ENCODE data around the gene PCDHB14. TPM values are rescaled to one million over a fixed set of nuclear protein-coding genes. Genes with fewer than 3 reads are reported as not detected.
"Not testable (repeated sequence)": the region's sequence is repeated elsewhere in the genome, so short reads cannot be mapped to it uniquely, and the experiment has no call there.

Gene PCDHB14
- total RNA-seq, 4 donors from 2014 or later, result 5.4 to 7.5 (median 6.2) TPM

DNA sequence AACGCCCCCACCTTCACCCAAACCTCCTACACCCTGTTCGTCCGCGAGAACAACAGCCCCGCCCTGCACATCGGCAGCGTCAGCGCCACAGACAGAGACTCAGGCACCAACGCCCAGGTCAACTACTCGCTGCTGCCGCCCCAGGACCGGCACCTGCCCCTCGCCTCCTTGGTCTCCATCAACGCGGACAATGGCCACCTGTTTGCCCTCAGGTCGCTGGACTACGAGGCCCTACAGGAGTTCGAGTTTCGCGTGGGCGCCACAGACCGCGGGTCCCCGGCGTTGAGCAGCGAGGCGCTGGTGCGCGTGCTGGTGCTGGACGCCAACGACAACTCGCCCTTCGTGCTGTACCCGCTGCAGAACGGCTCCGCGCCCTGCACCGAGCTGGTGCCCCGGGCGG, 1.7 kb downstream of the PCDHB14 start:
- H3K4me3 ChIP-seq (ENCODE audit: low read depth, poor library complexity, severe bottlenecking); intact Hi-C loops (cut with DNase I; ENCODE audit: low total_unique reads); DNase-seq (ENCODE audit: low spot score in 2 of 2): not testable (repeated sequence)
- WGBS, 2 donors, result 20 to 31% methylated on average over 15 to 19 of the region's 40 CpGs

DNA sequence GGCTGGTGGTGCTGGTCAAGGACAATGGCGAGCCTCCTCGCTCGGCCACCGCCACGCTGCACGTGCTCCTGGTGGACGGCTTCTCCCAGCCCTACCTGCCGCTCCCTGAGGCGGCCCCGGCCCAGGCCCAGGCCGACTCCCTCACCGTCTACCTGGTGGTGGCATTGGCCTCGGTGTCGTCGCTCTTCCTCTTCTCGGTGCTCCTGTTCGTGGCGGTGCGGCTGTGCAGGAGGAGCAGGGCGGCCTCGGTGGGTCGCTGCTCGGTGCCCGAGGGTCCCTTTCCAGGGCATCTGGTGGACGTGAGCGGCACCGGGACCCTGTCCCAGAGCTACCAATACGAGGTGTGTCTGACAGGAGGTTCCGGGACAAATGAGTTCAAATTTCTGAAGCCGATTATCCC, 2.3 kb downstream of the PCDHB14 start:
- intact Hi-C loops (cut with DNase I; ENCODE audit: low total_unique reads); DNase-seq (ENCODE audit: low spot score in 2 of 2); H3K4me3 ChIP-seq (ENCODE audit: low read depth, poor library complexity, severe bottlenecking): not testable (repeated sequence)
- WGBS, 2 donors, result 37 to 38% methylated on average over 20 to 30 of the region's 30 CpGs

DNA sequence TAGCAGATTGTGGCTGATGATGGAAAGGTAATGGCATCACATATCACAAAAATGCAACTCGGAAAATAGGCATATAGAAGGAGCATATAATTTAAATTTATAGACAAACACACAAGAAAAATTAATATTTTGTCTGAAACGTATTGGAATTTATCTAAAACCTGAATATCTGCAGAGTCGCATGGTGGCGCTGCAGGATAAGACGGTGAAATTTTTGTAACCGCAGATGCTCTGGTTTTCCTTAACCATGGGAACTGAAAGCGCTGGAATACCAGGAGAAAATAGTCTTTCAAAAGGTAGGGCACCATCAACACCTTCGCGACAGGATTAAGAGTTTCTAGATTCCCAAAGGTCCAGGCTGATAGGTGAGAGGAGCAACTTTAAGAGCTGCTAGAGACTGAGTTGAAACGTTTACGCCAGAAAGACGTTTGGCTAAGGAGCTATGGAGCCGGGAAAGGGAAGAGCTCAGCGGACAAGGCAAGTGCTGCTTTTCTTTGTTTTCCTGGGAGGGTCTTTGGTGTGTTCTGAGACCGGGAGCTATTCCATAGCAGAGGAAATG, 11.0 kb downstream of the PCDHB14 start:
- no peak for DNase-seq (ENCODE audit: low spot score in 2 of 2)
- WGBS, 2 donors, result 8 to 10% methylated on average over 15 of the region's 15 CpGs
- TF ChIP-seq, protein P1, sequence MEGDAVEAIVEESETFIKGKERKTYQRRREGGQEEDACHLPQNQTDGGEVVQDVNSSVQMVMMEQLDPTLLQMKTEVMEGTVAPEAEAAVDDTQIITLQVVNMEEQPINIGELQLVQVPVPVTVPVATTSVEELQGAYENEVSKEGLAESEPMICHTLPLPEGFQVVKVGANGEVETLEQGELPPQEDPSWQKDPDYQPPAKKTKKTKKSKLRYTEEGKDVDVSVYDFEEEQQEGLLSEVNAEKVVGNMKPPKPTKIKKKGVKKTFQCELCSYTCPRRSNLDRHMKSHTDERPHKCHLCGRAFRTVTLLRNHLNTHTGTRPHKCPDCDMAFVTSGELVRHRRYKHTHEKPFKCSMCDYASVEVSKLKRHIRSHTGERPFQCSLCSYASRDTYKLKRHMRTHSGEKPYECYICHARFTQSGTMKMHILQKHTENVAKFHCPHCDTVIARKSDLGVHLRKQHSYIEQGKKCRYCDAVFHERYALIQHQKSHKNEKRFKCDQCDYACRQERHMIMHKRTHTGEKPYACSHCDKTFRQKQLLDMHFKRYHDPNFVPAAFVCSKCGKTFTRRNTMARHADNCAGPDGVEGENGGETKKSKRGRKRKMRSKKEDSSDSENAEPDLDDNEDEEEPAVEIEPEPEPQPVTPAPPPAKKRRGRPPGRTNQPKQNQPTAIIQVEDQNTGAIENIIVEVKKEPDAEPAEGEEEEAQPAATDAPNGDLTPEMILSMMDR (IDR thresholded peaks at IDR 0.05), result no peak
- no peak for TF ChIP-seq POLR2A (IDR thresholded peaks at IDR 0.05)
- intact Hi-C loops (cut with DNase I; ENCODE audit: low total_unique reads), result no loop called here
- H3K4me3 ChIP-seq (ENCODE audit: low read depth, poor library complexity, severe bottlenecking), result no peak overlapping the region

DNA sequence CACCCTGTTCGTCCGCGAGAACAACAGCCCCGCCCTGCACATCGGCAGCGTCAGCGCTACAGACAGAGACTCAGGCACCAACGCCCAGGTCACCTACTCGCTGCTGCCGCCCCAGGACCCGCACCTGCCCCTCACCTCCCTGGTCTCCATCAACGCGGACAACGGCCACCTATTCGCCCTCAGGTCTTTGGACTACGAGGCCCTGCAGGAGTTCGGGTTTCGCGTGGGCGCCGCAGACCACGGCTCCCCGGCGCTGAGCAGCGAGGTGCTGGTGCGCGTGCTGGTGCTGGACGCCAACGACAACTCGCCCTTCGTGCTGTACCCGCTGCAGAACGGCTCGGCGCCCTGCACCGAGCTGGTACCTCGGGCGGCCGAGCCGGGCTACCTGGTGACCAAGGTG, 12.8 kb downstream of the PCDHB14 start:
- intact Hi-C loops (cut with DNase I; ENCODE audit: low total_unique reads); H3K4me3 ChIP-seq (ENCODE audit: low read depth, poor library complexity, severe bottlenecking); DNase-seq (ENCODE audit: low spot score in 2 of 2): not testable (repeated sequence)
- 21 to 32% methylated on average over 23 to 37 of the region's 40 CpGs for WGBS, 2 donors

DNA sequence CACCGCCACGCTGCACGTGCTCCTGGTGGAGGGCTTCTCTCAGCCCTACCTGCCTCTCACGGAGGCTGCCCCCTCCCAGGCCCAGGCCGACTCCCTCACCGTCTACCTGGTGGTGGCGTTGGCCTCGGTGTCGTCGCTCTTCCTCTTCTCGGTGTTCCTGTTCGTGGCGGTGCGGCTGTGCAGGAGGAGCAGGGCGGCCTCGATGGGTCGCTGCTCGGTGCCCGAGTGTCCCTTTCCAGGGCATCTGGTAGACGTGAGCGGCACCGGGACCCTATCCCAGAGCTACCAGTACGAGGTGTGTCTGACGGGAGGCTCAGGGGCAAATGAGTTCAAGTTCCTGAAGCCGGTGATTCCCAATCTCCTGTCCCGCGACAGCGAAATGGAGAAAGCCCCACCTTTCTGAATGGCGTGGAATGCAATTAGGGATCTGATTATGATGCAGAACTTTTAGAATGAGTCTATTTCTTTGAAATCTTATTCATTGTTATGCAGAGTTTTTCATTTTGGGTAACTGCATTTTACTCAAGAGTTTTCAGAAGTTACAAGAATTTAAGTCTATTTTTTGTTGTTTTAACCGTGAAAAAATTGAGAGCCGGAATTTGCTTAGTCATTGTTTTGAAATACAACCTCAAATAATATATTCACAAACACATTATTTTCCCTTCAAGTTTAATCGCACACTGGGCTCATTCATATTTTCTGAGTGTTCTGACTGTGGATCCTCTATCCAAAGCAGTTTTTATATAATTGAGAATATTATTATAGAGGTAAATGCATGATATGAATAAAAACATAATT, 13.6 kb downstream of the PCDHB14 start:
- WGBS, 2 donors, result 16 to 25% methylated on average over 22 to 32 of the region's 32 CpGs
- no peak overlapping the region for H3K4me3 ChIP-seq (ENCODE audit: low read depth, poor library complexity, severe bottlenecking)
- DNase-seq (ENCODE audit: low spot score in 2 of 2), result no peak
- TF ChIP-seq, protein P1 (IDR thresholded peaks at IDR 0.05), result no peak
- no peak for TF ChIP-seq POLR2A (IDR thresholded peaks at IDR 0.05)
- intact Hi-C loops (cut with DNase I; ENCODE audit: low total_unique reads), result no loop called here

DNA sequence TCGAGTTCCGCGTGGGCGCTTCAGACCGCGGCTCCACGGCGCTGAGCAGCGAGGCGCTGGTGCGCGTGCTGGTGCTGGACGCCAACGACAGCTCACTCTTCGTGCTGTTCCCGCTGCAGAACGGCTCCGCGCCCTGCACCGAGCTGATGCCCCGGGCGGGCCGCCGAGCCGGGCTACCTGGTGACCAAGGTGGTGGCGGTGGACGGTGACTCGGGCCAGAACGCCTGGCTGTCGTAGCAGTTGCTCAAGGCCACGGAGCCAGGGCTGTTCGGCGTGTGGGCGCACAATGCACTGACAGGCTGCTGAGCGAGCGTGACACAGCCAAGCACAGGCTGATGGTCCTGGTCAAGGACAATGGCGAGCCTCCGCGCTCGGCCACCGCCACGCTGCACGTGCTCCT, 18.4 kb downstream of the PCDHB14 start:
- TF ChIP-seq, protein P1 (IDR thresholded peaks at IDR 0.05), result no peak
- TF ChIP-seq POLR2A (IDR thresholded peaks at IDR 0.05), result no peak
- intact Hi-C loops (cut with DNase I; ENCODE audit: low total_unique reads), result no loop called here
- WGBS, 2 donors, result 20 to 26% methylated on average over 19 to 36 of the region's 43 CpGs
- DNase-seq (ENCODE audit: low spot score in 2 of 2), result no peak
- H3K4me3 ChIP-seq (ENCODE audit: low read depth, poor library complexity, severe bottlenecking), result no peak overlapping the region

DNA sequence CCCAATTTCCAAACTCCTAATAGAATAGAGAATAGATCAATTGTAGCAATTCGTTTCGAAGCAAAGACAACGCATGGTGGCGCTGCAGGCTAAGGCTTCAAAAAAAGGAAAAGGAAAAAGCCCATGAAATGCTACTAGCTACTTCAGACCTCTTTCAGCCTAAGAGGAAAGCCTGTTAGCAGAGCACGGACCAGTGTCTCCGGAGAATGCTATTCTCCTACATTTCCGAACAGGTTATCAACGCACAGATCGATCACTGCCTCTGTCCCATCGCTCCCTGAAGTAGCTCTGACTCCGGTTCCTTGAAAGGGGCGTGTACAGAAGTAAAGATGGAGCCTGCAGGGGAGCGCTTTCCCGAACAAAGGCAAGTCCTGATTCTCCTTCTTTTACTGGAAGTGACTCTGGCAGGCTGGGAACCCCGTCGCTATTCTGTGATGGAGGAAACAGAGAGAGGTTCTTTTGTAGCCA, 22.1 kb downstream of the PCDHB14 start, which contains the start of gene PCDHB15:
PCDHB15 (plus strand) TSS at position 146 of the 468 bp plus-strand sequence; CDS start at position 330, 184 bp downstream.
- TF ChIP-seq, protein P1 (IDR thresholded peaks at IDR 0.05), result no peak
- no peak for TF ChIP-seq POLR2A (IDR thresholded peaks at IDR 0.05)
- intact Hi-C loops (cut with DNase I; ENCODE audit: low total_unique reads), result no loop called here
- no peak within 1 kb of the TSS for H3K4me3 ChIP-seq (ENCODE audit: low read depth, poor library complexity, severe bottlenecking)
- no peak for DNase-seq (ENCODE audit: low spot score in 2 of 2)
- 10% methylated on average over 12 to 16 of the region's 16 CpGs for WGBS, 2 donors

DNA sequence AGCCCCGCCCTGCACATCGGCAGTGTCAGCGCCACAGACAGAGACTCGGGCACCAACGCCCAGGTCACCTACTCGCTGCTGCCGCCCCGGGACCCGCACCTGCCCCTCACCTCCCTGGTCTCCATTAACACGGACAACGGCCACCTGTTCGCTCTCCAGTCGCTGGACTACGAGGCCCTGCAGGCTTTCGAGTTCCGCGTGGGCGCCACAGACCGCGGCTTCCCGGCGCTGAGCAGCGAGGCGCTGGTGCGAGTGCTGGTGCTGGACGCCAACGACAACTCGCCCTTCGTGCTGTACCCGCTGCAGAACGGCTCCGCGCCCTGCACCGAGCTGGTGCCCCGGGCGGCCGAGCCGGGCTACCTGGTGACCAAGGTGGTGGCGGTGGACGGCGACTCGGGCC, 23.8 kb downstream of the PCDHB14 start:
- intact Hi-C loops (cut with DNase I; ENCODE audit: low total_unique reads); DNase-seq (ENCODE audit: low spot score in 2 of 2); H3K4me3 ChIP-seq (ENCODE audit: low read depth, poor library complexity, severe bottlenecking): not testable (repeated sequence)
- 43 to 54% methylated on average over 17 to 30 of the region's 42 CpGs for WGBS, 2 donors

DNA sequence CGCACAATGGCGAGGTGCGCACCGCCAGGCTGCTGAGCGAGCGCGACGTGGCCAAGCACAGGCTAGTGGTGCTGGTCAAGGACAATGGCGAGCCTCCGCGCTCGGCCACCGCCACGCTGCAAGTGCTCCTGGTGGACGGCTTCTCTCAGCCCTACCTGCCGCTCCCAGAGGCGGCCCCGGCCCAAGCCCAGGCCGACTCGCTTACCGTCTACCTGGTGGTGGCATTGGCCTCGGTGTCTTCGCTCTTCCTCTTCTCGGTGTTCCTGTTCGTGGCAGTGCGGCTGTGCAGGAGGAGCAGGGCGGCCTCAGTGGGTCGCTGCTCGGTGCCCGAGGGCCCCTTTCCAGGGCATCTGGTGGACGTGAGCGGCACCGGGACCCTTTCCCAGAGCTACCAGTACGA, 24.3 kb downstream of the PCDHB14 start:
- H3K4me3 ChIP-seq (ENCODE audit: low read depth, poor library complexity, severe bottlenecking); DNase-seq (ENCODE audit: low spot score in 2 of 2); intact Hi-C loops (cut with DNase I; ENCODE audit: low total_unique reads): not testable (repeated sequence)
- 40 to 53% methylated on average over 26 to 27 of the region's 34 CpGs for WGBS, 2 donors

Measured in lower leg skin (tissue), 4 donors.